ENCODE measurements around the gene GNA12. TPM values are rescaled to one million over a fixed set of nuclear protein-coding genes. Genes with fewer than 3 reads are reported as not detected.

Gene GNA12
- total RNA-seq, 4 donors from 2014 or later, result 22.5 to 63.2 (median 35.1) TPM

DNA sequence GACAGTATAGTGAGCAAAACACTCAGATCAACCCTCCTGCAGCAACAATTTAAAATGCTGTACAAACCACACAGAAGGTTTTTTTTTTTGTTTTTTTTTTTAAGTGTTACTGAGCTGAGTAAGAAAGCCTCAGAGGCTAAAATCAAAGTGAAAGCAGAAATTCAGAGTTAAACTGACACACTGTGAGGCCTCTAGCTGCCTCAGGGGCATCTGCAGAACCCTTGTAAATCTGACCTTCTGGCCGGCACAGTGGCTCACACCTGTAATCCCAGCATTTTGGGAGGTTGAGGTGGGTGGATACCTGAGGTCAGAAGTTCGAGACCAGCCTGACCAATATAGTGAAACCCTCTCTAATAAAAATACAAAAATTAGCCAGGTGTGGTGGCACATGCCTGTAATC, 7.4 kb upstream of the GNA12 start:
- Histone ChIP-seq H3K9me3 (no peaks in the 10 kb centered on the region), H3K36me3 (no peaks in the 10 kb centered on the region), H3K27ac (no peak overlapping the region), H3K4me3 (no peak overlapping the region), H3K27me3 (no peaks in the 10 kb centered on the region), H3K4me1 (no peaks in the 10 kb centered on the region)
- no peak for ATAC-seq
- 72% methylated on average over 2 of the region's 2 CpGs; no CpG with 5 or more reads in 1 of the 2 donors for WGBS, 2 donors (ENCODE audit: low coverage in 1 of 2)
- TF ChIP-seq POLR2AphosphoS5 (IDR thresholded peaks at IDR 0.05) (no peak), EP300 (IDR thresholded peaks at IDR 0.05) (no peak), POLR2A (IDR thresholded peaks at IDR 0.05) (no peak)
- TF ChIP-seq, protein P1, sequence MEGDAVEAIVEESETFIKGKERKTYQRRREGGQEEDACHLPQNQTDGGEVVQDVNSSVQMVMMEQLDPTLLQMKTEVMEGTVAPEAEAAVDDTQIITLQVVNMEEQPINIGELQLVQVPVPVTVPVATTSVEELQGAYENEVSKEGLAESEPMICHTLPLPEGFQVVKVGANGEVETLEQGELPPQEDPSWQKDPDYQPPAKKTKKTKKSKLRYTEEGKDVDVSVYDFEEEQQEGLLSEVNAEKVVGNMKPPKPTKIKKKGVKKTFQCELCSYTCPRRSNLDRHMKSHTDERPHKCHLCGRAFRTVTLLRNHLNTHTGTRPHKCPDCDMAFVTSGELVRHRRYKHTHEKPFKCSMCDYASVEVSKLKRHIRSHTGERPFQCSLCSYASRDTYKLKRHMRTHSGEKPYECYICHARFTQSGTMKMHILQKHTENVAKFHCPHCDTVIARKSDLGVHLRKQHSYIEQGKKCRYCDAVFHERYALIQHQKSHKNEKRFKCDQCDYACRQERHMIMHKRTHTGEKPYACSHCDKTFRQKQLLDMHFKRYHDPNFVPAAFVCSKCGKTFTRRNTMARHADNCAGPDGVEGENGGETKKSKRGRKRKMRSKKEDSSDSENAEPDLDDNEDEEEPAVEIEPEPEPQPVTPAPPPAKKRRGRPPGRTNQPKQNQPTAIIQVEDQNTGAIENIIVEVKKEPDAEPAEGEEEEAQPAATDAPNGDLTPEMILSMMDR (IDR thresholded peaks at IDR 0.05), result no peak

DNA sequence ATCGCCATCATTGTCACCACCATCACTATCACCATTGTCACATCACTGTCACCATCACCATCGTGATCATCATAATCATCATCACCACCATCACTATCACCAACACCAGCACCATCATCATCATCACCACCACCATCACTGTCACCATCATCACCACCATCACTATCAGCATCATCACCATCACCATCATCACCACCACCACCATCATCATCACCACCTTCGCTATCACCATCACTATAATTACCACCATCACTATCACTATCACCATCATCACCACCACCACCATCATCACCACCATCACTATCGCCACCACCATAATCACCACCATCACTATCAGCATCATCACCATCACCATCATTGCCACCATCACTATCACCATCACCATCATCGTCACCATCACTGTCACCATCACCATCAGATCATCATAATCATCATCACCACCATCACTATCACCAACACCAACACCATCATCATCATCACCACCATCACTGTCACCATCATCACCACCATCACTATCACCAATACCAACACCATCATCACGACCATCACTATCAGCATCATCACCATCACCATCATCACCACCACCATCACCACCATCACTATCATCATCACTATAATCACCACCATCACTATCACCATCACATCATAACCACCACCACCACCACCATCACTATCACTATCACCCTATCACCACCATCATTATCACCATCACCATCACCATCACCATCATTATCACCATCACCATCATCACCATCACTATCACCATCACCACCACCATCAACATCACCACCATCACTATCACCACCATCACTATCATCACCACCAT, 6.0 kb upstream of the GNA12 start:
- WGBS, 2 donors (ENCODE audit: low coverage in 1 of 2), result 87 to 92% methylated on average over 6 of the region's 6 CpGs
- no peaks in the 10 kb centered on the region for H3K27me3 ChIP-seq
- no peak overlapping the region for H3K4me3 ChIP-seq
- ATAC-seq, result no peak
- TF ChIP-seq, protein P1 (IDR thresholded peaks at IDR 0.05), result no peak
- TF ChIP-seq EP300 (IDR thresholded peaks at IDR 0.05), result no peak
- TF ChIP-seq POLR2A (IDR thresholded peaks at IDR 0.05), result no peak
- TF ChIP-seq POLR2AphosphoS5 (IDR thresholded peaks at IDR 0.05), result no peak
- no peaks in the 10 kb centered on the region for H3K36me3 ChIP-seq
- no peaks in the 10 kb centered on the region for H3K9me3 ChIP-seq
- no peaks in the 10 kb centered on the region for H3K4me1 ChIP-seq
- no peak overlapping the region for H3K27ac ChIP-seq

DNA sequence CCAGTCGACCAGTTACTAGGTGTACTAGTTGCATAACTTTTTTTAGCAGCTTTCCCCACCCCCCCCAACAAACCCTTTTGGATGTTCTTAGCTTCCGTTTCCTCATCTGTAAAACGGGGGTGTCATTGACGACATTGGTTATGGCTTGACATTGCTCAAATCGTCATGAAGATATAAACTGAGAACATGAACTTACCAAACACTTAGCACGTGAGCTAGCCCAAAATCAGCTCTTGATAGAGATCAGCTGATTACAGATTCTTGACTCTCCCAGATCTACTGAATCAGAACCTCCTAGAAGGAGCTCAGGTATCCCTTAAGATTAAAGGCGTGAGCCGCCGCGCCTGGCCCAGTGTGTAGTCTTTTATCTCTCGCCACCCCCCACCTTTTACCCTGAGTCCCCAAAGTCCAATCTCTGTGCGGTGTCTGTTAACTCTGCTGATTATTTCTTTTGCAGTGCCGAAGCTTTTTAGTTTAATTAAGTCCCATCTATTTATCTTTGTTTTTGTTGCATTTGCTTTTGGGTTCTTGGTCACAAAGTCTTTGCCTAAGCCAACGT, 1.0 kb upstream of the GNA12 start:
- H3K9me3 ChIP-seq, result no peaks in the 10 kb centered on the region
- 79 to 90% methylated on average over 11 to 13 of the region's 14 CpGs for WGBS, 2 donors (ENCODE audit: low coverage in 1 of 2)
- no peak for TF ChIP-seq EP300 (IDR thresholded peaks at IDR 0.05)
- TF ChIP-seq POLR2A (IDR thresholded peaks at IDR 0.05), result no peak
- TF ChIP-seq POLR2AphosphoS5 (IDR thresholded peaks at IDR 0.05), result no peak
- TF ChIP-seq, protein P1 (IDR thresholded peaks at IDR 0.05), result no peak
- H3K27me3 ChIP-seq, result no peaks in the 10 kb centered on the region
- ATAC-seq, result no peak
- no peaks in the 10 kb centered on the region for H3K36me3 ChIP-seq
- peak overlapping the region in 2 of 4 donors; percentile 58 to 80 for H3K27ac ChIP-seq
- peaks cover 0 to 34% (median 12%) of the 10 kb centered on the region in 3 donors for H3K4me1 ChIP-seq
- peak overlapping the region; percentile 21 to 87 for H3K4me3 ChIP-seq

DNA sequence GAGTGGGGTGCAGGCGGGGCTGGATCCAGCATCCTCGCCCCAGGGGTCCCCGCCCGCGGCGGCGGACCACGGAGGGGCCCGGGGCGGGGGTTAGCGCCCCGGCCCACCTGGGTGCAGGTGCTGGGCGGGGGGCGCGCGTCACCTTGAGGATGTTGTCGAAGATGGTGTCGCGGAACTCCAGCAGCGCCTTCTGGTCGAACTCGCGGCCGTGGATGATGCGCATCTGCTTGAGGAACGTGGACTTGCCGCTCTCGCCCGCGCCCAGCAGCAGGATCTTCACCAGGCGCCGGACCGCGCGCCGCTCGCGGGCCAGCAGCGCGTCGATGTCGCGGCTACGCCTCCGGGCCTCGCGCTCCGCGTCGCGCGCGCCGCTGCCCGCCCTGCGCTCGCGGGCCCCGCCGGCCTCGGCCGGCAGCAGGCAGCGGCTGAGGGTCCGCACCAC, 376 bp downstream of the GNA12 start:
- Histone ChIP-seq H3K9me3 (no peaks in the 10 kb centered on the region), H3K27me3 (no peaks in the 10 kb centered on the region), H3K36me3 (peaks cover 0 to 10% of the 10 kb centered on the region in 2 donors), H3K4me3 (peak overlapping the region; percentile 64 to 87), H3K4me1 (peaks cover 0 to 39% (median 12%) of the 10 kb centered on the region in 3 donors), H3K27ac (peak overlapping the region in 3 of 4 donors; percentile 80 to 88 (median 85))
- ATAC-seq, result peak; percentile 65
- no peak for TF ChIP-seq POLR2A (IDR thresholded peaks at IDR 0.05)
- TF ChIP-seq, protein P1 (IDR thresholded peaks at IDR 0.05), result no peak
- TF ChIP-seq EP300 (IDR thresholded peaks at IDR 0.05), result no peak
- no peak for TF ChIP-seq POLR2AphosphoS5 (IDR thresholded peaks at IDR 0.05)
- WGBS, 2 donors (ENCODE audit: low coverage in 1 of 2), result 0% methylated on average over 19 of the region's 64 CpGs; no CpG with 5 or more reads in 1 of the 2 donors

Data from gastroesophageal sphincter (tissue), 4 donors.